ENCODE data around the gene DIS3L2.

DIS3L2 gene

GRCh38 chr2:231960810-231961348, 634 bp upstream of the DIS3L2 start:
- DNase-seq, result no peak

- no peak for DNase-seq
Measured at GRCh38 chr2:231965102-231965501, 3.6 kb downstream of the DIS3L2 start.

GRCh38 chr2:231966886-231967285, 5.4 kb downstream of the DIS3L2 start:
- DNase-seq, result no peak

DNA sequence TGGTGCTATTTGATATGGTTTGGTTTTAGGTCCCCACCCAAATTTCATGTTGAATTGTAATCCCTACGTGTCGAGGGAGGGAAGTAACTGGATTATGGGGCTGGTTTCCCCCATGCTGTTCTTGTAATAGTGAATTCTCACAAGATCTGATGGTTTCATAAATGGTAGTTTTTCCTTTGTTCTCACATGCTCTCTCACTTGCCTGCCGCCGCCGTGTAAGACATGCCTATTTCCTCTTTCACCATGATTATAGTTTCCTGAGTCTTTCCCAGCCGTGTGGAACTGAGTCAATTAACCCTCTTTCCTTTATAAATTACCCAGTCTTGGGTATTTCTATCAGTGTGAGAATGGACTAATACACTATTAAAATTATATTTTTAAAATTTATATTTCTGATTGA, 7.3 kb downstream of the DIS3L2 start:
- no peak for DNase-seq

DNA sequence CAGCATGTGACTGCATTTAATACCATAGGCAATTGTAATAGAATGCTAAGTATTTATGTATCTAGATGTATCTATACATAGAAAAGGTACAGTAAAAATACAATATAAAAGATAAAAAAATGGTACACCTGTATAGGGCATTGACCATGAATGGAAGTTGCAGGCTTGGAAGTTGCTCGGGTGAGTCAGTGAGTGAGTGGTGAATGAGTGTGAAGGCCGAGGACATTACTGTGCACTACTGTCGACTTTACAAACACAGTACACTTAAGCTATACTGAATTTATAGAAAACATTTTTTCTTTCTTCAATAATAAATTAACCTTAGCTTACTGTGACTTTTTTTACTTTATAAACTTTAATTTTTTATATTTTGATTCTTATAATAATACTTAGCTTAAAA, 8.9 kb downstream of the DIS3L2 start:
- no peak for DNase-seq

GRCh38 chr2:231975001-231975400, 13.5 kb downstream of the DIS3L2 start:
- no peak for DNase-seq

DNA sequence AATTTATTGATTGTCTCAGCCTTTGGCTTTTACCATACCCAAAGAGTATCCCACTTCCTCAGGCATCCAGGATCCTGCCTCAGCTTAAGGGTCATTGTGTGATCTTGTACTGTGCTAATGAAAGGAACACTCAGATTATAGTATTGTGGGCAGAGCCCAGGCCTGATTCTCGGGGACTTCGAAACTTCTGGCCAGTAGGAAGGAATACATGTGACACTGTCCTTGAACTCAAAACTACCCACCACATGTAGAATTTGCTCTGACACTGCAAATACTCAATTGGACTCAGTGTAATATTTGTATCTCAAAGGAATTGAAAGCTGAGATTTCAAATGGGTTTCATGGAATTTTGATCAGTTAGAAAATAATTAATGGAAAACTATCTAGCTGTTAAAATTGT, 15.9 kb downstream of the DIS3L2 start:
- DNase-seq, result no peak

GRCh38 chr2:231984992-231985391, 23.5 kb downstream of the DIS3L2 start:
- DNase-seq, result no peak

GRCh38 chr2:231985823-231986261, 24.3 kb downstream of the DIS3L2 start:
- DNase-seq, result no peak

- no peak for DNase-seq
Measured at GRCh38 chr2:231987124-231987727, 25.7 kb downstream of the DIS3L2 start.

- DNase-seq, result no peak
Measured at GRCh38 chr2:231988179-231988866, 26.8 kb downstream of the DIS3L2 start.

- no peak for DNase-seq
Measured at GRCh38 chr2:231991664-231992063, 30.2 kb downstream of the DIS3L2 start.

DNA sequence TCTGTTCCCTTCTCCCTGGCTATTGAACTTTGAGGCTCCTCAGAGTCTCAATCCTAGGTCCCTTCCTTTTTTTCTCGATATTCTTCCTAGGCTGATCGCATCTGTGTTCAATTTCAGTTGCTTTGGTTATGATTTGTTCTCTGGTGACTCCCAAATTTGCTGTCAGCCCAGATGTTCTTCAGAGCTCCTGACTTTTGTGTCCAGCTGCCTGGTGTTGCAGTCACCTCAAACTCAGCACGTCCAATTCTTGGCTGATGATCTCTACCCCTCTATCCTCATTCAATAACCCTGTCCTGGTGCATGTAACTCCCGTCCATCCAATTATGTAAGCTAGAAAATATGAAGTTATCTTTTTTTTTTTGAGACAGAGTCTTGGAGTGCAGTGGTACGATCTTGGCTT, 31.4 kb downstream of the DIS3L2 start:
- DNase-seq, result no peak

GRCh38 chr2:231996797-231997540, 35.5 kb downstream of the DIS3L2 start:
- DNase-seq, result no peak

DNA sequence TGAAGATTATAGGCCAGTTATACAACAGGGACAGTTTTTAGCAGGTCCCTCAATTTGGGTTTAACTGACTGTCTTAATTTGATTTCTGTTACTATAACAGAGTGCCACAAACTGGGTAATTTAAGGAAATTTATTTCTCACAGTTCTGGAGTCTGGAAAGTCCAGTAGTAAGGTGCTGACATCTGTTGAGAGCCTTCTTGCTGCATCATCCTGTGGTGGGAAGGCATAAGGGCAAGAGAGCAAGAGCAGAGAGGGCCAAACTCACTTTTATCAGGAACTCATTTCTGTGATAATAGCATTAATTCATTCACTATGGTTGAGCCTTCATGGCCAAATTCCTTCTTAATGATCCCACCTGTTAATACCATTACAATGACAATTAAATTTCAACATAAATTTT, 36.5 kb downstream of the DIS3L2 start:
- no peak for DNase-seq

- no peak for DNase-seq
Measured at GRCh38 chr2:232000439-232000838, 38.9 kb downstream of the DIS3L2 start.

- DNase-seq, result no peak
Measured at GRCh38 chr2:232001073-232001472, 39.6 kb downstream of the DIS3L2 start.

DNA sequence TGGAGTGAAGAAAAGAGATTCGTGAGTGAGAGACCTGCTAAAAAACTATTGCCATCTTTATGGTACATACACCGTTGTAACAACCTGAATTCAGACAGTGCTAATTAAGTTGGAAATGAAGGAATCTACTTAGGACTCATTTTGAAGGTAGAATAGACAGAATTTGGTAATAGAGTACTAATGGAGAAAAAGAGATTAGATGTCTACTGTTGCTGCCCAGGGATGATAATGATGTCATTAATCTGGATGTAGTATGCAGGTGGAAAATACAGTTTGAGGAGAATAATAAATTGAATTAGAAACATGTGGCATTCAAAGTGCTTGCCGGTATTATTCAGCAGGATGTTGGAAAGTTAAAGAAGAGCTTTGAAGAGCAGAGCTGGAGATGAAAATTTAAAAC, 44.7 kb downstream of the DIS3L2 start:
- no peak for DNase-seq

- DNase-seq, result no peak
Measured at GRCh38 chr2:232008907-232009638, 47.6 kb downstream of the DIS3L2 start.

DNA sequence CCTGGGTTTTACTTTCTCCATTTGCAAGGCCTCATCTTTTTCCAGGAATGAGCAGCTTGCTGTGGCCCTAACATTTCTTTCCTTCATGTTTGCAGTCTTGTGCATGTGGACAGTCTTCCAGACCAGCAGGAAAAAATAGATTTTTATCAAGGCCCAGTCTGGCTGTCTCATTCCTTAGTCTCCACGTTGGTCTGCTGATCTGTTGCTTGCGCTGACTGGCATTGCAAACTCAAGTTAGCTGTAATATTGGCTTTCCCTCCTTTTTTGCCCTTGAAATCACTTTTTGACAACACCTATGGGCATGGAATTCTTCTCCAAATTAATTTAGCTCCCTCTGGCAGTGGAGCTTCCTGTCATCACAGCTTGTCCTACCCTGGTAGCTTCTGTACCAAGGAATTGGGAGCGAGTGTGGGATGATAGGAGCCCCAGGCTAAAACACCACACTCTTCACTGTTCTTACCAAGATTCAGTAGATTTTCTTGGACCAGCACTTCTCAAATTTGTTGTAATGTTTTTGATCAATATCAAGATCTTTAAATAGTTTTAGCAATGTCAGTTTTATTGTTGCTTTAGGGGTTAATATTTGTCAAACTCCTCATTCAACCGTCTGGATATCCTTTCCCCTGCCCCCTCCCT, 48.2 kb downstream of the DIS3L2 start:
- DNase-seq, result no peak

DNA sequence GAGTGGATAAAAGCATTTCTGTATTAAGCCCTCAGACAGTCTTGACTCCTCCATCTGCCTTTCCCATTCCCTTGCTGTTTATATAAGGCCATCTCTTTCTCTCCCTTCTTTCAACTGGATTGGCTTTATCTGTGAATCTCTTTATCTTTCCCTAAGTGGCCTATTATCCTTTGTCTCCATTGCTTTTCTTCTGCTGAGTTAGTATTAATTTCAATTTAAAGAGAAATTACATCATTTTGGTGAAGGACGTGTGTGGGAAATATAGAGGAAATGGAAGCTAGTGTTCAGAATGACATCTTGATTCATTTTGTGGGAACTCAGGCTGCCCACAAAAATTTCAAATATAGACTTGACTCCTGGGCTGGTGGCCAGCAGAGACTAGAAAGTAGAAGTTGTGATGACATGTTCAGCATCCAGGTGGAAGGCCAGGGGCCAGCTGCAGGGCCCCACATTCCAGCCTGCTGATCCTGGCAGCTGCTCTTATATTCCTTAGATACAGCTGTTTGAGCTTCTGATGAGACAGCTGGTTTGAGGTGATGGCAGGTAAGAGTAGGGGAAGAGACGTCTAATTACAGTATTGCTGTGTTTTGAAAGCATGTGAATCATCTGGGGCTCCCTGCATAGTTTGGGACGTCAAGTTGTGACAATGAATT, 52.3 kb downstream of the DIS3L2 start:
- DNase-seq, result no peak

GRCh38 chr2:232014681-232015080, 53.2 kb downstream of the DIS3L2 start:
- DNase-seq, result no peak

All from NCI-H1092 (cell line).